DMS 273 (cell line): ENCODE measurements around the gene SANBR.

Experiments
- DNase-seq: peaks from one replicate; lab custom pipeline; 2025; ENCODE audit not compliant: unreplicated experiment; lab: John Stamatoyannopoulos, UW

SANBR gene

GRCh38 chr2:61089797-61090196 is 24.1 kb downstream of the SANBR start:
- DNase-seq: no peak

- no peak for DNase-seq
These were observed 24.8 kb downstream of the SANBR start for GRCh38 chr2:61090386-61090921.

GRCh38 chr2:61091485-61091884 is 25.8 kb downstream of the SANBR start:
- no peak for DNase-seq

GRCh38 chr2:61096438-61096837 is 30.8 kb downstream of the SANBR start:
- DNase-seq: no peak

- no peak for DNase-seq
These were observed 35.1 kb downstream of the SANBR start for GRCh38 chr2:61100801-61101200.

GRCh38 chr2:61109291-61109690 is 43.6 kb downstream of the SANBR start:
- no peak for DNase-seq

GRCh38 chr2:61111708-61112107 is 46.0 kb downstream of the SANBR start:
- DNase-seq: no peak

GRCh38 chr2:61114147-61114546 is 48.5 kb downstream of the SANBR start:
- DNase-seq: no peak
